GM12892 (cell line): Measurements from ENCODE around the gene CYBA.

ENCODE experiments used
- DNase-seq: peaks from one replicate; pipeline ENCODE4 v3.0.0; 2011; ENCODE audit not compliant: insufficient read length
- FAIRE-seq: peaks from 2 replicates; lab custom pipeline; 2011; peaks lifted over from hg19 to GRCh38; lab: Jason Lieb, UNC
- POLR2A ChIP-seq: IDR thresholded peaks from 2 replicates; pipeline ENCODE4 v1.6.1; 2011; ENCODE audit warnings: low read depth, low read length, control low read depth

The CYBA gene

GRCh38 chr16:88593489-88593888, 57.4 kb downstream of the CYBA start:
- TF ChIP-seq POLR2A: no peak
- FAIRE-seq (no peak), DNase-seq (no peak)
